Activated CD4-positive, alpha-beta T cell treated with anti-CD3 and anti-CD28 coated beads, Interleukin-2, amount 50 U/mL, for 1 hour (primary cell): ENCODE results near the gene USP25.
"Not testable (repeated sequence)": the region's sequence is repeated elsewhere in the genome, so short reads cannot be mapped to it uniquely, and the experiment has no call there.

Experiments used
- DNase-seq: peaks from one replicate; pipeline ENCODE4 v3.0.0-alpha.2; 2020

USP25 gene

DNA sequence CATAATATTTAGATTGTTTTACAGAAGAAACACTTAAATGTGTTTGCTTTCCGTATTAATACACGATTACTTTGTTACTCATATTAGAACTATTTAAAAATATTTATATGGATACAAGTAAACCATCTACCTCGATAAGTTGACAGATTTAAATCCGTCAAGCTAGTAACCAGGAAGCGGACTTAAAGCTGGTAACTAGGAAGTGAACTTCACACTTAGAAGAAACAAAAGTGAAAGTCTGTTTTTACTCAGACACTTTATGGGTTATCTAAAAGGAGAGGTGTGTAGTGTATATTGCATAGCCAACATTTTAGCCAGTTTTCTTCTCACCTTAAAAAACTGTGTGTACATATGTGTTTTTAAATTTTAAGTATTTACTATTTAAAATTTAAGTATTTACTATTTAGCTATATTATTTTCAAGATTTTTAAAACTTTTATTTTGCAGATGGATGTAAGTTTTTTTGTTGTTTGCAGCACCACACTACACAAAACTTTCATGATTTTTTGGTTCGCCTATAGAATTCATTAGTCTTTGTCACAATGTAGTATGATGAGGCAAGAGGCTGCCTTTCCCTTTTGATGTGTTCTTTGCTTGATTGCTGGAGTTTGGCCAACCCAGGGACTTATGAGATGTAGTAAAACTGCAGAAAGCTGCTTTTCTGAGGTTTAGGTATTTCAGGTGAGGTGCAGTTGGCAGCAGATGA, 2.7 kb downstream of the USP25 start:
- DNase-seq, result no peak

DNA sequence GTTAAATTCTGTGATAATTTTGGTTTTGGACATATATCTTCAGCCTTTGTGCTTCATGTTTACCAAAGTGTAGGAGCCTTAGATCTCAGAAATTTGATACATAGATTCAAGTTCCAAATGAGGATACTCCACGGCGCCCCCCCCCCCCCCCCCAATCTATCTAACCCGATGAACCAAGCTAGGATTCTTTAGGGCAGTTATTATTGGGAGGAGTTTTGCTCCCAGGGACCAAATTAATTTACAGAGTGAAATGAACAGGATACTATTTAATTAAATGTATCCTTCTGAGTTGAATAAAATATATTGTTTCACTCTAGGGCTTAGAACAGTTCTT, 3.2 kb downstream of the USP25 start:
- DNase-seq, result no peak

DNA sequence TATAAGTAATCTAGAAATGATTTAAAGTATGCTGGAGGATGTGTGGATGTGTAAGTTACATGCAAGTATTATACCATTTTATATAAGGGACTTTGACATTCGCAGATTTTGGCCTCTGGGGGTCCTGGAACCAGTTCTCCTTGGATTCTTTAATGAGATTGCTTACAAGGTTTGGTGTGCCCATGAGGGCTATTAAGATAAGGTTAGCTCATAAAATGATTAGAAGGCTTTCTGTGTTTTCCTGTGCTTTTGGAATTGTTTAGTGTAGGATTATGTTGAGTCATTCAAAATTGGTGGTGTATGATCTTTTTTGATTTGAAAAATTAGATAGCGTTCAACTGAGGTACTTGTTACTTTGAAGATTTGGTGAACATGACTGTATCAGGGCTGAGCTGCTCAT, 5.6 kb downstream of the USP25 start:
- DNase-seq, result no peak

DNA sequence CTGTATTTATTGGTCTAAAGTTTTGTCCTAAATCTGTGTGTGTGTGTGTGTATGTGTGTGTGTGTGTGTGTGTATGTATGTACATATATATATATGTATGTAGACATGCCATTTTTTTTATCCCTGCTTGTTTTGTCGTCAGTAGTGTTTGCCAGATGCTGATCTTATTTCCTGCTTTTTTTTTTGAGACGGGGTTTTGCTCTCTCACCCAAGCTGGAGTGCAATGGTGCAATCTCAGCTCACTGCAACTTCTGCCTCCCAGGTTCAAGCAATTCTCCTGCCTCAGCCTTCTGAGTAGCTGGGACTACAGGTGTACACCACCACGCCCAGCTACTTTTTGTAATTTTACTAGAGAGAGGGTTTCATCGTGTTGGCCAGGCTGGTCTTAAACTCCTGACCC, 6.1 kb downstream of the USP25 start:
- not testable (repeated sequence) for DNase-seq

DNA sequence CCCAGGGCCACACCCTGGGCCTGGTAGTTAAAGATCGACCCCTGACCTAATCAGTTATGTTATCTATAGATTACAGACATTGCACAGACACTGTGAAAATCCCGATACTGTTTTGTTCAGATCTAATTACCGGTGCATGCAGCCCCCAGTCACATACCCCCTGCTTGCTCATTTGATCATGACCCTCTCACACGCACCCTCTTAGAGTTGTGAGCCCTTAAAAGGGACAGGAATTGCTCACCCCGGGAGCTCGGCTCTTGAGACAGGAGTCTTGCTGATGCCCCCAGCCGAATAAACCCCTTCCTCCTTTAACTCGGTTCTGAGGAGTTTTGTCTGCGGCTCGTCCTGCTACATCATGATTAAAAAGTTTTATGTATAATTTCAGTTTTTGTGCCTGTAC, 9.0 kb downstream of the USP25 start:
- not testable (repeated sequence) for DNase-seq

DNA sequence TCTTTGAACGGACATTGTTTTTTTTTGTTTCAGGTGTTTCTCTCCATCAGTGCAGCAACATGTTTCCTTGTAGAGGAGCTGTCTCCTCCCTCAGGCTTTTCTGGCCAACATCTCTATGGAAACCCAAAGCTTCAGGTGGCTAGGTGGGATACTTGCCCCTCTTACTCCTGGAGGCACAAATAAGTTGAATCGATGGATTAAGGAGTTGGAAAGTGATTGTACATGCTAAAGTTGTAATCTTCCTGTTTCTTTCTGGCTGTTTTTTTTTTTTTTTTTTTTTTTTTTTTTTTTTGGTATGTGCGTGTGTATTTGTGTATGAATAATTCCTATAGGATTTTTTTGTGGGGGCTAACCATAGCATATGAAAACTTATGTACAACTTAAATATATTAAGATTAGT, 10.6 kb downstream of the USP25 start:
- DNase-seq, result no peak

DNA sequence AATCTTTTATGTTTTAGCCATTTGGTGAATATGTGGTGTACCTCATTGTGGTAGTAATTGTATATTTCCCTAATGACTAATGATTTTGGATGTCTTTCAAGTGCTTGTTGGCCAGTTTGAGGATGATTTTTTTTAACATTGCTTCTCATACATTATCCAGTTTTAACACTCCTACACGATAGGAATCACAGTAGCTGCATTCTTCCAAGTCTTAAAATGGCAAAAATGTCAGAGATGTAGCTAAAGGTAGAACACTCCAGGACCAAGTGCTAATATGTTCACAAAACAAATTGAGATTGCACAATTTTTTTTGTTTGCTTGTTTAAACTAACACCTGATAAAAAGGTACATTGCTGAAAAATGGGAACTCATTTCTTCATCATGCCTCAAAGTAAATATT, 11.7 kb downstream of the USP25 start:
- no peak for DNase-seq

DNA sequence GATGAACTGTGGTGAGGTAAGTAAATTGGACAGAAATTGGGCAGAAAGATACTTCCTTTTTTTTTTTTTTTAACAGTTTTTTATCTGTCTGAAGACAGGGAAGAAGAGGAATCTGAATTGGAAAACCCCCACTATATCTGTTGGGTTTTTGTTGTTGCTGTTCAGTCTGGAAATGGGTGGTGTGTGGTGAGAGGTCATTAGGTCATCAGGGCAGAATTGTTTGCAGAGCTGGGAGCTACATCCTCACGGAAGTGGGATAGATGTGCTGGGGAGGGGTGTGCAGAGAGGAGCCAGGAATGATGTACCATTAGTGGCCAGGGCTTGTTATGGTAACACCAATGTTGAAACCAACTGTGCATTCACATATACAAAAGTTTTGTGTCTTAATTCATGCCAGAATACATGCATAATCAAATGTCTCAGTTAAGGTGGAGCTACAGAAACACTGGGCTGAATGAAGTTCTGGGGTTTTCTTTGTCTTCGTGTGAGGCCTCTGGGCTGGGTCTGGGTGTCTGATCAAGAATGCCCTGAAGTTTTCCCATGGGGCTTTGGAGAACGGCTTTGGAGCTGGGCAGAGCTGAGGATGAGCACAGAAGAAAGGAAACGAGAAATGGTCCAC, 12.4 kb downstream of the USP25 start:
- no peak for DNase-seq

DNA sequence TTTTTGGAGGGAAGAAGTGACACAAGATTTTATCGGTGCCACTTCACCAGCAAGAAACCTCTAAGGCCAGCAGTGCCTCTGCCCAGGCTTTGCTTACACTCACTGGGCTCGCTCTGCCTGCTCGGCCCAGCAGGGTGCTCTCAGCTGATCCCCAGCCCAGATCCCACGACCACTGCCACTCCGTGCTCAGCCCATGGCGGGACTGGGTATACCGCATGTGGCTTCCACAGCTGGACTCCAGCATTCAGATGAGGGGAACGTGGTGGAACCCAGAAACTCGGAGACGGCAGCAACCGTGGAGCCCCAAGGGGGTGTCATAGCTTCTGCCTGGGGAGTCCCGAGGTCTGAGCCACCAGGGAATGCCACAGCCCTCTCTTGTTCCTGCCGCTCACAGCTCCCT, 12.9 kb downstream of the USP25 start:
- DNase-seq, result no peak

DNA sequence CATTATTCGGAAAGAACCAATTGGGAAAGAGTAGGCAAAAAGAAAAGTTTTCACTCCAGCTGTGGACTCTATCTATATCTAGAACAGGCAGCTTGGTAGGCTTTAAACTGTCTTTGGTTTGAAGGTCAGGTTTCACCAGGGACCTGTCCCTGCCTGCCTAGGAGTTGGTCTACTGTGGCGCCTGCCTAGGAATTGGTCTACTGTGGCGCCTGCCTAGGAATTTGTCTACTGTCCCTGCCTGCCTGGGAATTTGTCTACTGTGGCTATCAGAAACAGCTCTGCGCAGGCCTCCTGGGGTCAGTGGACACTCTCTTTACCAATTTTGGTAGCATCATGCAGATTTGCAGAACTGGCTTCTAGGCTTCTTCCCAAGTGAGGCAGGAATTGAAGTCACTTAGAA, 13.8 kb downstream of the USP25 start:
- no peak for DNase-seq

DNA sequence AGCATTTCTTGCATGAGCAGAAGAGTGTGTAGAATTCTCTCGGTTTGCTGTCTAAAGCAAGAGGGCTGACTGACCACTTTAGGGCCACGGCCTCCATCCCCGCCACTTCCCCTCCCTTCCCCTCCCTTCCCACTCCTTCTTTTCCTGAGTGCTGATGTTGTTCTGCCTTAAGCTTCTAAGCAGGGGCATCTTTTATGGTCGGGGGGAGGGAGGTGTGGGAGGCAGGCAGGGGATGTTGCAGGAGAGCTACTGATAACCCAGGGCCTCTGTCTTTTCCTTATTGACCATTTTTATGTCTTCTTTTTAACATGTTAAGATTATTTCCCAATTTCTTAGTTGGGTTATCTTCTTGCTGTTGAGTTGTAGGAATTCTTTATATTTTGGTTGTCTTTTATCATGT, 15.1 kb downstream of the USP25 start:
- DNase-seq, result no peak

DNA sequence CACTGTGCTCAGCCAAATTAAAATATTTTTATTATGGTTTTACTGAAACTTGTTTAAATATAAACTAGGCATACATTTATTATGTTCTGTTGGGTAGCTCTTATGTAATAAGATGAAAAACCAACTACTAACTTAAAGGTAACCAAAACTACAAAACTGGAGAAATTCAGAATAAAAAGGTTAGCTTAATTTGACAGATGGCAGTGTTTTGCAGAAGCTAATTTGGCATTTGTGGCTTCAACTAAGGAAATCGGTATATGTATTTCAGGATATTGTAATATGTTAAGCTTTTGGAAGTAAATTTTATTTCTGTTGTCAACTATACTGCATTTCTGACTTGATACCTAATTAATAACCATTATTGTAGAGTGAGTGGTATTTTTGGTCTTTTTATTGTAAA, 18.8 kb downstream of the USP25 start:
- no peak for DNase-seq

DNA sequence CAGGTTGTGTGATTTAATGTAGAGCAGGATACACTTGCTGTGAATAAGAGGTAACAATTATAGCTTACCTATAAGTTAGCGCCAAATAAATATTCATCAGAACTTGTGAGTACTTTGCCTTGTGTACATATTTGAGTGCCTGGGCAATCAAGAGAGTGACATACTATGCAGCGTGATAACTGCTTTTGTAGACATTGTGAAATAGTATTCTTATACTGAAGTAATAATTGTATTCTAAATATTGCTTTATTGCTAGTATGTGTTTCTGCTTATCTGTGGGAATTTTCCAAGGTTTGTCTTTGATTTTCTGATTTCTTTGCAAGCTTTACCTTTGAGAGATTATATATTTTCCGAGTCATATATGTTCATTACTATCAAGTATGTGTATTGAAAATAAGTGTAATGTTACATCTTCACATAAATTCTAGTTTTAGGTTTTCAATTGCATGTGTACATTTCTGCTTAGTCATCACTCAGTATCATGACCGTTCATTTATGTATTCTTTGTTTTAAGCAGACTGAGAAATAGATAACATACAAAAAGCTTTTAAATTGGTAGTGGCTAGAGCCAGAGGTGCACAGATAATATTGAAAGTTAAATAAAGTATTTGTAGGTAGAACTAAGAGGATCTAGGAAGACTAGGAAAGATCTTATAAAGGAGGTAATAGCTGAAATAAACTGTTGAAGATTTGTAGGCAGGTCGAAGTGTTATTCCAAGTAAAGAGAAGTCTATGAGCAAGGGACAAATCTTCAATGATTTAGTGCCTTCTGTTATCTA, 19.5 kb downstream of the USP25 start:
- DNase-seq, result no peak

DNA sequence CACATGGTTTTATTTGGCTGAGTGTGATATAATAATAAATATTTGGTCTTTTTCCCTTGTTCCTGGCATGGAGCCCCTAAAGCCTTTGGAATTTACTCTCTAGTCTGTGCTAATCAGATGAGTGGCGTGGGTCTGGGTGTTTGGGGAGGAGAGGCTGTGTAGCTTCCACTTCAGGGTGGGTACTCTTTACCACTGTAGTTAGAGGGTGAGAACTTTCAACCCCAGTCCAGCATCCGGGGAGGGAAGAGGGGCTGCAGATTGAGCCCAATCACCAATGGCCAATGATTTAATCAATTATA, 20.0 kb downstream of the USP25 start:
- DNase-seq, result no peak

DNA sequence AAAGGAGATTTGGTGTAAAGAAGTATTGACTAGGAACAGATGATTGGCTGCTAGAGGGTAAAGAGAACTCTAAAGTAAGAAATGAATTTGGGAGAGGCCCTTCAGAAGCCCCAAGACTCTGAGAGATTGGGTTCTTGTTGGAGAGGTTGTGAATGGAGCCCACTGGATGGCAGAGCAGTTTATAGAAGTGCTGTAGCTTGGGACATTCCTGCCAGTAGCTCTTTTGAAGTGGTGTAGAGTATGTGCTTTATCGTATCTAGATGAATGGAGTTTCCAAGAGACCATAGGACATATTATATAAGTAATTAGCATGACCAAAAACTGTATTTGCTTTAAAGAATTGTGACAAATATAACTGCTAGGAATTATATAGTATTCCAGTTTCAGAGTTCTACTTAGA, 21.3 kb downstream of the USP25 start:
- DNase-seq, result no peak

DNA sequence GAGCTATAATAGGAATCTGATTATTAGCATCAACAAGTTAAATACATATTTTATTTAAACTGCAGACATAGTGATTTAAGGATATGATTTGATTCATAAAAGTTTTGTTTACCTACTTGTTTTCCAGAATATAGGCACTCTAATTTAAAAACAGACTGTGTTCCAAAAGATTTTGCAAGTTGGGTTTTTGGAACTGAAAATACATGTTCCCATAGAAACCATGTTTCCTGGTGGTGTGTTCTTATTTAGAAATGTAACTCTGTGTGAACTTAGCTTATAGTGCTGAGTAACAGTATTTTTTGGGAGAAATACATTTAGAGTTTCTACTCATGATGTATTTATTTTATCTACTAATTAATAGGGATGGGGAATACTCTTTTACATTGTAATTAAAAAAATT, 21.8 kb downstream of the USP25 start:
- DNase-seq, result no peak

DNA sequence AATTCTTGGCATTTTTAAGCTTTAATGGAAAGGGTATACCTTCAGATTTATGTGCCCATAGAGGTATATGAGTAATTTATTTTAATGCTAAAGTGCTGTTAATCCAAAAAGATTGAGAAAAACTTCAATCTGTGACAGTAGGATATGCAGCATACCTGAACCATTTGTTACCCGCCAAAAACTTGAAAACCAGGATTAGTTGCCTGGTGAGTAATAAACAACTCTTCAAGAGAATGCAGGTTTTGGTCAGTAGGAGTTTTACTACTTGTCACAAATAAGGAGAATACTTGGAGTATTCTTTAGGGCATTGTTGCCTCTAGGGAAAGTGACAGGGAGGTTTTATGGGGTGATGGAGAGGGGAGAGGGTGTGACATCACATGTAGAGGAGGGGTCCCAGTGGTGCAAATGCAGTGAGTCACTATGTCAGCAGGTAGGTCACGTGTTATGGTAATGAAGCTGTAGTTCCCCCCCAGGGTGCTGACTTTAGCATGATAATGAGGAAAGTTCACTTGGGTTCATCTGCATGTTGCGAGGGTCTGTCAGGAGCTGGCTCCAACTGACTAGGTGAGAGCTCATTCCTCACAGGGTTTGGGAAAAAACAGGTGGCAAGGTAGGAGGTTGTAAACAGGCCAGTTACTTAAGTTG, 23.1 kb downstream of the USP25 start:
- DNase-seq, result no peak

DNA sequence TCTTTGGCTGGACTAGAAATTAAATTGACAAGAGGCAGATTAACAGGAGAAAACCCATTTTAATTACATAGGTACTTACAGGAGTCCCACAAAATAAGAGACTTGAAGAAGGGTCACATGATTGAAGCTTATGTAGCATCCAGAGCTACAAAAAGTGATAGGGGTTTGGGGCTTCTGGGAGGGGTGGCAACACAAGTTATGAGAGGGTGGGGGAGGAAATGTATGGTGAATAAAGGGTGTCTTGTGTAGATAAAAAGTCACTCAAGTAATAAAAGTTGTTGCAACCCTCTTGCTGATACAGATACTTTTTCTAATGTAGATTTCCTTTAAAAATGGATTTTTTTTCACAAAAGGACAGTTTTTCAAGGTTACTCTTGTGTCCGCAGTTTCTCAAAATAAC, 24.0 kb downstream of the USP25 start:
- DNase-seq, result no peak

DNA sequence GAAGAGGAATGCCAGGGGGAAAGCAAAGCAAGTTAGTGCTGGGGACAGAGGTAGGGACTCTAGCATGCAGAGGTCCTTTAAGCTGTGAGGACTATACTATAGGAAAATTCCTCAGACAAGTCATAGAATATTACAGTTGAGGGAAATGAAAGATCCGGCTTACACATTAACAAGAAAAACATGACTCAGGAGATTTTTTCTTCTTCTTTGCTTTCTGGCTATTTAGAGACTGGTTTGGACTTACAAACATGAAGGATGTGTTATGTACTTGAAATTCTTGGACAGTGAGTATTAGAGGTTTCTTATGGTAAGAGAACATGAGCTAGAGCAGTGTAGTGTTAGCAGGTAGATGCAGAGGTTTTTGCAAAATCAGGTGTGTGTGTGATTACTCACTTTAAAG, 24.9 kb downstream of the USP25 start:
- DNase-seq, result no peak

DNA sequence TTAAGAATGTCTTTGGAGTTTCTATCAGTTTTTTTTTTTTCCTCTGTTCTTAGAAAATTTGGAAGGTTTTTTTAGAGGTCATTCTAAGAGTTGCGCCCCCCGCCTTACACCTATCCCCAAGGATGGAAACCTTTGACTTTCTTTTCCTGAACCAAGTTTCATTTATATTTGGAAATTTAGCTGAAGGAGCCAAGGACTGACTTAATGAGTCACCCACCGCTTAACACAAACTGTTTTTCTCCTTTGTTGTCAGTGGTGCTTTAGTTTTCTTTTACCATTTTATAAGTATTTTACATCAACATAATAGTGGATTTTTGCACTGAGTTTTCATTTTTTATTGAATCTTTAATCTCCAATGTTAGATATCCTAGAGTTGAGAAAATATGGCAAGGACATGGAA, 25.3 kb downstream of the USP25 start:
- no peak for DNase-seq

DNA sequence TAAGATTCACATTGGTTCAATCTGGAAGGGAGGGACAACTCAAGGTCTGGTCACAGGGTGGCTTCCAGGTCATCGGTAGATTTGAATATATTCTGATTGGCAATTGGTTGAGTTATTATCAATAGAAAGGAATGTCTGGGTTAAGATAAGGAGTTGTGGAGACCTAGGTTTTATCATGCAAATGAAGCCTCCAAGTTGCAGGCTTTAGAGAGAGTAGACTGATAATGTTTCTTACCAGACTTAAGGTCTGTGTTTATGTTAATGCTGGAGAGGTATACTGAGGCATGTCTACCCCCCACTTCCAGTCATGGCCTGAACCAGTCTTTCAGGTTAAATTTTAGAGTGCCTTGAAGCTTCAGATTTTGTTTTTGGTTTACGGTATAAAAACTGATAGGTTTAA, 29.7 kb downstream of the USP25 start:
- DNase-seq, result no peak

DNA sequence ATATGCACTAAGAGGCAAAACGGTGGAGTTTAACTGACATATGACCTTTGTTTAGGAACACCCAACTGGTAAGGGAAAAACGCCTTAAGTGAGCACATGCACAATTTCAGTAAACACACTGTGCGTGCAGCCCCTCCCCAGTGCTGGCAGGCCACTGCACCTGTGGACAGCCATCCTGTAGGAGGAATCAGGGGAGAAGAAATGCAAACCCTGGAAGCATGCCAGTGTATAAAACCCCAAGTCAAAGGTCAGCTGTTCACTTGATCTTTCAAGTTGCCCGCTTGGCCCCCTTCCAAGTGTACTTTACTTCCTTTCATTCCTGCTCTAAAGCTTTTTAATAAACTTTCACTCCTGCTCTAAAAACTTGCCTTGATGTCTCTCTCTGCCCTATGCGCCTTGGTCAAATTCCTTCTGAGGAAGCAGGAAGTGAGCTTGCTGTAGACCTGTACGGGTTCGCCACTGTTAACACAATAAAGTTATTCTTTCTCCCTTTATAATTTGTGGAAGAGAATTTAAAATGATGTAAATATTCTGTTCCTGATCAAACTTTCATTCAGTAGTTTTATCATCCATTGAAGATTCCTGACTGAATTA, 31.8 kb downstream of the USP25 start:
- no peak for DNase-seq

DNA sequence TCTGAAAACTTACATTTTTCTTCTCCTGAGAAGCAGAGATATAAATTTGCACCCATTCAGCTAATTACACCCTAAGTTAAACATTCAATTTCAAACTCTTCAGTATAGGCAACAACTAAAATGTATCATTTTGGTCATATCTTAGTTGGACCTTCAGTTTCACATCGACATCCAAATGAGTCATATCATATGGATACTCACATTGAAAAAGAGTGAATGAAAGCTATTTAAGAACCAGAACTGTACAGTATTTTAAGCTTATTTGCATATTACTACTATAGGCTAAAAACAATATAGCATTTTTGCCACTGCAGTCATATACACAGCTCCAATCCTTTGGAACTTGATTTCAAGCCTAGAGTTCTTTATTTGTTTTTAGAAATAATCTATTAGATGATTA, 33.6 kb downstream of the USP25 start:
- DNase-seq, result no peak

DNA sequence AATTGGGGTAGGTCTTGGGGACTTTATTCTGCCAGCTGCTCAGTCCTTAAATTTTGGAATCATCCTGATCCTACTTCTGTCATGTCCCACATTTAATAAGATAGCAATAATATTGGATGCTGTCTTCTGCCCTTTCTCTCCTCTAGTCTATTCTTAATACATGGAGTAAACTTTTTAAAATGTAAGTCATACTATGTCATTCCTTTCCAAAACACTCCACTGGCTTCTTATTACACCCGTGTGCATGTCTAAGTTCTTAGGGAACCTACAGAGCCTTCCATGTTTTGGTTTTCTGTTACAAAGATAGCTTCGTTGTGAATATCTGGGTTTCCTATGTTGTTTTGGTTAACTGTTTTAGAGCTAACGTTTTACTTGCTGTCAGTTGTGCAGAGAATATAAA, 35.1 kb downstream of the USP25 start:
- DNase-seq, result no peak
